ENCODE data around the gene RAB11FIP4. TPM values are rescaled to one million over a fixed set of nuclear protein-coding genes. Genes with fewer than 3 reads are reported as not detected.
A peak's percentile ranks its signal among the peaks of the same experiment; 100 is the strongest.

The RAB11FIP4 gene
- total and polyA plus RNA-seq, 9 of the 15 experiments (the other 6 are each of a cell fraction or from before 2014, with no cell fraction given) = 0.62 to 16.6 (median 8.9) TPM

DNA sequence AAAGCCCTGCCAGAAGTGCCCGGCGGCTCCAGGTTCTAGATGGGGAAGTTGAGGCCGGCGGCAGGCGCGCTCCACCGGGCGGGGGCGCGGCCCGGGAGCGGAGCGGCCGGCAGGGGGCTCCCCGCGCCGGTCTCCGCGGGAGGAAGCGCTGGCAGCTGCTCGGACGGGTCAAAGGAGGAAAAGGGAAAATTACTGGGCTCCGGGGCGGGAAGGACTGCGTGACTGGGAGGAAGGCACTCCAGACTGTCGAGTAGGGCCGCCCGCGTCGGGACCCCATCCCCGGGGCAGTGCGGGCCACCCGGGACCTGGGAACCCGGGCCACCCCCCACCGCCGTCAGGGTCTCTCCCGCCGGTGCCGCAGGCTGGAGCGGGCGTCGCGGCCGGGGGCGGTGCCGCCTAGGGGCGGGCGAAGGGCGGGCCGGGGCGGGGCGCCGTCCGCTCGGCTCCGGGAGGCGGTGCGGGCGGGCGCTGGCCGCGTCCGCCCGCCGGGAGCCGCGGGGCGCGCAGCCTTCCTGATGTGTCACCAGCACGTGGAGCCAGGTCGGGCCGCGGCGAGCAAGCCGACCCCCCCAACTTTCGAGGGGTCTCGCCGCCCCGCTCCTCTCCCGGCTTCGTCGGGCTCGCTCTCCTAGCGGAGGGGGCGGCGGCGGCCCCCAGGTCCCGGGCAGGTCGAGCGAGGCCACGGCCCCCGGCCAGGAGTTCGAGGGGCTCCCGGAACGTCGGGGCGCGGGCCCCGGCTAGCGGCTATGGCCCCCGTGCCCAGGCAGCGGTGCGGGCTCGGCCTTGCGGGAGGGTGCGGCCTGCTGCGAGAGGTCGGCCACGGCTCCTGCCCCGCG lies 167.5 kb downstream of the RAB11FIP4 start (continued):
- TF ChIP-seq, protein P1, sequence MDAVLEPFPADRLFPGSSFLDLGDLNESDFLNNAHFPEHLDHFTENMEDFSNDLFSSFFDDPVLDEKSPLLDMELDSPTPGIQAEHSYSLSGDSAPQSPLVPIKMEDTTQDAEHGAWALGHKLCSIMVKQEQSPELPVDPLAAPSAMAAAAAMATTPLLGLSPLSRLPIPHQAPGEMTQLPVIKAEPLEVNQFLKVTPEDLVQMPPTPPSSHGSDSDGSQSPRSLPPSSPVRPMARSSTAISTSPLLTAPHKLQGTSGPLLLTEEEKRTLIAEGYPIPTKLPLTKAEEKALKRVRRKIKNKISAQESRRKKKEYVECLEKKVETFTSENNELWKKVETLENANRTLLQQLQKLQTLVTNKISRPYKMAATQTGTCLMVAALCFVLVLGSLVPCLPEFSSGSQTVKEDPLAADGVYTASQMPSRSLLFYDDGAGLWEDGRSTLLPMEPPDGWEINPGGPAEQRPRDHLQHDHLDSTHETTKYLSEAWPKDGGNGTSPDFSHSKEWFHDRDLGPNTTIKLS (IDR thresholded peaks at IDR 0.05; ENCODE audit: borderline replicate concordance, low read depth) = peak; percentile 33; the same call in 1 of the 2 replicates
- TF ChIP-seq, protein P2, sequence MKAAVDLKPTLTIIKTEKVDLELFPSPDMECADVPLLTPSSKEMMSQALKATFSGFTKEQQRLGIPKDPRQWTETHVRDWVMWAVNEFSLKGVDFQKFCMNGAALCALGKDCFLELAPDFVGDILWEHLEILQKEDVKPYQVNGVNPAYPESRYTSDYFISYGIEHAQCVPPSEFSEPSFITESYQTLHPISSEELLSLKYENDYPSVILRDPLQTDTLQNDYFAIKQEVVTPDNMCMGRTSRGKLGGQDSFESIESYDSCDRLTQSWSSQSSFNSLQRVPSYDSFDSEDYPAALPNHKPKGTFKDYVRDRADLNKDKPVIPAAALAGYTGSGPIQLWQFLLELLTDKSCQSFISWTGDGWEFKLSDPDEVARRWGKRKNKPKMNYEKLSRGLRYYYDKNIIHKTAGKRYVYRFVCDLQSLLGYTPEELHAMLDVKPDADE (conservative IDR thresholded peaks at IDR 0.05; ENCODE audit: control insufficient read depth, low read depth, low read length) = peak; percentile 67
- TF ChIP-seq ETV5 (CRISPR knock-in tag; IDR thresholded peaks at IDR 0.05; ENCODE audit: low read depth) = 0 out of 2 replicates have a peak, but pooled peaks have one; percentile 21
- TF ChIP-seq GABPA (tag; conservative IDR thresholded peaks at IDR 0.05; ENCODE audit: low read depth) = 0 out of 2 replicates have a peak, but pooled peaks have one; percentile 11
- TF ChIP-seq, protein P3, sequence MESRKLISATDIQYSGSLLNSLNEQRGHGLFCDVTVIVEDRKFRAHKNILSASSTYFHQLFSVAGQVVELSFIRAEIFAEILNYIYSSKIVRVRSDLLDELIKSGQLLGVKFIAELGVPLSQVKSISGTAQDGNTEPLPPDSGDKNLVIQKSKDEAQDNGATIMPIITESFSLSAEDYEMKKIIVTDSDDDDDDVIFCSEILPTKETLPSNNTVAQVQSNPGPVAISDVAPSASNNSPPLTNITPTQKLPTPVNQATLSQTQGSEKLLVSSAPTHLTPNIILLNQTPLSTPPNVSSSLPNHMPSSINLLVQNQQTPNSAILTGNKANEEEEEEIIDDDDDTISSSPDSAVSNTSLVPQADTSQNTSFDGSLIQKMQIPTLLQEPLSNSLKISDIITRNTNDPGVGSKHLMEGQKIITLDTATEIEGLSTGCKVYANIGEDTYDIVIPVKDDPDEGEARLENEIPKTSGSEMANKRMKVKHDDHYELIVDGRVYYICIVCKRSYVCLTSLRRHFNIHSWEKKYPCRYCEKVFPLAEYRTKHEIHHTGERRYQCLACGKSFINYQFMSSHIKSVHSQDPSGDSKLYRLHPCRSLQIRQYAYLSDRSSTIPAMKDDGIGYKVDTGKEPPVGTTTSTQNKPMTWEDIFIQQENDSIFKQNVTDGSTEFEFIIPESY (CRISPR knock-in tag; IDR thresholded peaks at IDR 0.05) = peak; percentile 58
- peak; percentile 22; the same call in 1 of the 2 replicates for TF ChIP-seq SIN3B (IDR thresholded peaks at IDR 0.05; ENCODE audit: low read depth)
- TF ChIP-seq, protein P4, sequence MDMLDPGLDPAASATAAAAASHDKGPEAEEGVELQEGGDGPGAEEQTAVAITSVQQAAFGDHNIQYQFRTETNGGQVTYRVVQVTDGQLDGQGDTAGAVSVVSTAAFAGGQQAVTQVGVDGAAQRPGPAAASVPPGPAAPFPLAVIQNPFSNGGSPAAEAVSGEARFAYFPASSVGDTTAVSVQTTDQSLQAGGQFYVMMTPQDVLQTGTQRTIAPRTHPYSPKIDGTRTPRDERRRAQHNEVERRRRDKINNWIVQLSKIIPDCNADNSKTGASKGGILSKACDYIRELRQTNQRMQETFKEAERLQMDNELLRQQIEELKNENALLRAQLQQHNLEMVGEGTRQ (CRISPR knock-in tag; IDR thresholded peaks at IDR 0.05) = peak; percentile 22; the same call in 1 of the 2 replicates
- TF ChIP-seq ZNF707 (CRISPR knock-in tag; conservative IDR thresholded peaks at IDR 0.05) = no peak
- TF ChIP-seq ZNF584 (CRISPR knock-in tag; IDR thresholded peaks at IDR 0.05; ENCODE audit: low read depth) = no peak
- peak; percentile 6 for TF ChIP-seq HNRNPK (IDR thresholded peaks at IDR 0.05; ENCODE audit: low read depth, low read length, poor library complexity, severe bottlenecking)
- 0 out of 2 replicates have a peak, but pooled peaks have one; percentile 71 for TF ChIP-seq KDM2B (CRISPR knock-in tag; IDR thresholded peaks at IDR 0.05)
- TF ChIP-seq ZKSCAN3 (CRISPR knock-in tag; IDR thresholded peaks at IDR 0.05) = no peak
- no peak for TF ChIP-seq BCOR (IDR thresholded peaks at IDR 0.05)
- peak; percentile 54; the same call in 1 of the 2 replicates for TF ChIP-seq POLR2A (conservative IDR thresholded peaks at IDR 0.05)
- 0 out of 2 replicates have a peak, but pooled peaks have one; percentile 44 for TF ChIP-seq HDAC8 (tag; IDR thresholded peaks at IDR 0.05)
- peak in 1 of 2 experiments; percentile 68; a peak in 2 of 4 replicates for TF ChIP-seq SIN3A (IDR thresholded peaks at IDR 0.05; ENCODE audit: borderline replicate concordance in 2 of 2, control insufficient read depth in 1 of 2, low read depth in 2 of 2, low read length in 2 of 2)
- TF ChIP-seq FOS (IDR thresholded peaks at IDR 0.05; ENCODE audit: extremely low read depth, insufficient read length) = no peak
- TF ChIP-seq, protein P5, sequence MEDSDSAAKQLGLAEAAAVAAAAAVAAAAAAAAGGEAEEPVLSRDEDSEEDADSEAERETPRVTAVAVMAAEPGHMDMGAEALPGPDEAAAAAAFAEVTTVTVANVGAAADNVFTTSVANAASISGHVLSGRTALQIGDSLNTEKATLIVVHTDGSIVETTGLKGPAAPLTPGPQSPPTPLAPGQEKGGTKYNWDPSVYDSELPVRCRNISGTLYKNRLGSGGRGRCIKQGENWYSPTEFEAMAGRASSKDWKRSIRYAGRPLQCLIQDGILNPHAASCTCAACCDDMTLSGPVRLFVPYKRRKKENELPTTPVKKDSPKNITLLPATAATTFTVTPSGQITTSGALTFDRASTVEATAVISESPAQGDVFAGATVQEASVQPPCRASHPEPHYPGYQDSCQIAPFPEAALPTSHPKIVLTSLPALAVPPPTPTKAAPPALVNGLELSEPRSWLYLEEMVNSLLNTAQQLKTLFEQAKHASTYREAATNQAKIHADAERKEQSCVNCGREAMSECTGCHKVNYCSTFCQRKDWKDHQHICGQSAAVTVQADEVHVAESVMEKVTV (CRISPR knock-in tag; IDR thresholded peaks at IDR 0.05) = 0 out of 2 replicates have a peak, but pooled peaks have one; percentile 20
- no peak for TF ChIP-seq ZBTB8A (IDR thresholded peaks at IDR 0.05; ENCODE audit: partially characterized antibody)

Data from K562 (cell line).